Endothelial cell of hepatic sinusoid (primary cell): ENCODE results near the gene TRIM49C.
"Not testable (repeated sequence)": the region's sequence is repeated elsewhere in the genome, so short reads cannot be mapped to it uniquely, and the experiment has no call there.

Experiments
- in situ Hi-C: cut with HindIII; loops from 2 replicates; pipeline ENCODE4 v1.10.0; 2017; ENCODE audit warnings: low sequenced_read_pairs

Gene TRIM49C, protein sequence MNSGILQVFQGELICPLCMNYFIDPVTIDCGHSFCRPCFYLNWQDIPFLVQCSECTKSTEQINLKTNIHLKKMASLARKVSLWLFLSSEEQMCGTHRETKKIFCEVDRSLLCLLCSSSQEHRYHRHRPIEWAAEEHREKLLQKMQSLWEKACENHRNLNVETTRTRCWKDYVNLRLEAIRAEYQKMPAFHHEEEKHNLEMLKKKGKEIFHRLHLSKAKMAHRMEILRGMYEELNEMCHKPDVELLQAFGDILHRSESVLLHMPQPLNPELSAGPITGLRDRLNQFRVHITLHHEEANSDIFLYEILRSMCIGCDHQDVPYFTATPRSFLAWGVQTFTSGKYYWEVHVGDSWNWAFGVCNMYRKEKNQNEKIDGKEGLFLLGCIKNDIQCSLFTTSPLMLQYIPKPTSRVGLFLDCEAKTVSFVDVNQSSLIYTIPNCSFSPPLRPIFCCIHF

DNA sequence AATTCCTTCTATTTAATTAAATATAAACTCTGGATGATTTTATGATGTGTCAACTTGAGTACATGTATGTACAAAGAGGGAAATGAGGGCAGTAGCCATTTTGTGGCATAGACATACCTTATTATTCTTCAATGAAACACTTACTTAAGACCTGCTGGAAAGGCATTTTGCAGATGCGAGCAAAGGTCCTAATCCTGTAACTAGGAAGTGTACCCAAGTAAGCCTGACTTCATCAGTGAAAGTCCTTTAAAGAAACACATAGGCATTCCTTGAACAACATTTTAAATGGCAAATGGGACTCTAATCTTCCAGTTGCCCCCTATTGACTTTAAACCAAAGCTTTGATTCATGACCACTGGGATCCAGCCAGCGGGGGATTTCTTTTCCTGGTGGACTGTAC, at the start of gene TRIM49C:
Gene TRIM49C (plus strand): TSS at position 301 of the 400 bp plus-strand sequence. CDS start 4,106 bp downstream, outside the sequence.
- in situ Hi-C loops = not testable (repeated sequence)

DNA sequence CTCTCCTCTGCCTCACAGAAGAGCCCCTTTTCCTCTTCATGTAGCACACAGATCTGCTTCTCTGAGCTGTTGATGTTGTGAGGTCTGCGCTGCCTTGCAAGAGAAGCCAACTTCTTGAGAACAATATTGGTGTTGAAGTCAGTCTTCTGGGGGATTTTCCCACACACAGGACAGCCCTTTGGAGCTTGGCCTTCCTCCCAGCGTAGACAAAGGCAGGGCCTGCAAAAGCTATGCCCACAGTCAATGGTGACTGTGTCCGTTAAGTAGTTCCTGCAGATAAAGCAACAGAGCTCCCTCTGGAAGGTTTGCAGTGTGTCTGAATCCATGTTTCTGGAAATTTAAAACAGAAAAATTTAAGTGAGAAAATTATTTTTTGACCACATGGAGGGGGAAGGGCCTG, 6.7 kb upstream of the TRIM49C start:
- in situ Hi-C loops = not testable (repeated sequence)

DNA sequence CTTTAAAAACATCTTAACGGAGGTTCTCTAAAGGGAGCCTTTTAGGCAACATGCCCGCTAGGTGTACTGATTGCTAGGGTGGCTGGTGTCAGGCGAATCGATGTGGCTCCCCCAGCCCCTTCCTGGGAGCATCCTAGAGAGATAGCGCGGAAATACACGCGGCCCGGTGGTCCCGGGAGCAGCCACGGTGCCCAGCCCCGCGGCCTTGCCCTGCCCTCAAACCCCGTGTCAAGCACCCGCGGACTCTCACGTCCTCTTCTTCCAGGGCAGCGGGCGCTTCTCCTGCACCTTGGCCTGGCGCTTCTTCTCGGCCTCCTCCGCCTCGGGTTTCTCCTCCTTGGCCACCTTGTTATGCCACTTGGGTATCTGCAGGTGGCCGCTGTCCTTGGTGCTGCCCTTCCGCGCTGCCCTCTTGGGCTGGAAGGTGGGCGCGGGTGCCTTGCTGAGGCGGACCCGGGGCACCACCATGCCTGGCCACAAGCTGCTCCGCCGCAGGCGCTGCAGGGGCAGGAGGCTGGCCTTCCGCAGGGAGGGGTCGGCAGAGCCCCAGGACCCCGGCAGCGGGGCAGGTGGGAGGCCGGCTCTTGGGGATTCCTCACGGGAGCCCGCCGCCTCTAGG, 20.8 kb downstream of the TRIM49C start:
- in situ Hi-C loops = not testable (repeated sequence)

DNA sequence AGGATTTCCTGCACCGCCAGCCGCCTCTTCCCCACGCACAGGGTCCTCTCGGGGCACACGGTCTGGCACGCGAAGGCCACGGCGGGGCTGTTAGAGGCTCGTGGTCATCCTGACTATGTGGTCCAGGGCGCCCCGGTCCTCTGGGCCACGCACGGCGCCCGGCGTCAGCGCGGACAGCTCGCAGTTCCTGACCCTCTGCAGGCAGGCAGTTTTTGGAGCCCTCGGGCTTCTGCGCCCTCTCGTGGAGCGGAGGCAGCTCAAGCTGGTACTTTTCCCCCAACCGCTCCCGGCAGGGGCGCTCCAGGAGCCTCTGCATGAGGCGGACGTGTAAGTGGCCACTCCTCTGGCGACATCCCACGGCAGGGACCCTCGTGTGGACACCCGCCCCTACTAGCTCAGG, 21.4 kb downstream of the TRIM49C start:
- in situ Hi-C loops = not testable (repeated sequence)

DNA sequence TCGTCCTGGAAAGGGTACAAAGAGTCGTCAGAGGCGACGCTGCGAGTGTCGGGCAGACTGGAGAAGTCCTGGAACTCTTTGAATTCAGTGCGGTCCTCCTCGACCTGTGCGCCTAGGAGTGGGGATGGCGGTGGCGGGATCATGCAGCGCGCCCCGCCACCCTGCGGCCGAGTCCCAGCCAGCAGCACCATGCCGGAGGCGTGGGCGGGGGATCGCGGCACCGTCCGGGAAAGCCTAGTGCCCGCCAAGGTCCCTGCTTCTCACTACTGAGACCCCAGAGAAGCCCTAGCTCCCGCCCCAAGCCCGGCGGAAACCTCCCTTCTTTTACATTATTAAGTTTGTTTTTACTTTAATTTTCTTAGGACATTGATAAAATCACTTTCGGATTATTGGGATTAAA, 22.6 kb downstream of the TRIM49C start:
- in situ Hi-C loops = not testable (repeated sequence)

GRCh38 chr11:90085650-90086049, 54.7 kb downstream of the TRIM49C start, which contains the start of gene UBTFL1:
TSS of gene UBTFL1 (plus strand) at chr11:90085950. CDS start at chr11:90085950, 0 bp downstream.
- in situ Hi-C loops = not testable (repeated sequence)

GRCh38 chr11:90088731-90089130, 57.8 kb downstream of the TRIM49C start:
- in situ Hi-C loops = not testable (repeated sequence)
